Activated CD4-positive, alpha-beta memory T cell treated with anti-CD3 and anti-CD28 coated beads for 36 hours (primary cell): ENCODE data around the gene GAL3ST2. TPM values are rescaled to one million over a fixed set of nuclear protein-coding genes. Genes with fewer than 3 reads are reported as not detected.
A peak's percentile ranks its signal among the peaks of the same experiment; 100 is the strongest.
"Not testable (repeated sequence)": the region's sequence is repeated elsewhere in the genome, so short reads cannot be mapped to it uniquely, and the experiment has no call there.

Source experiments
- CTCF ChIA-PET: fragments of 350-600 bp; sonication (Branson Sonifier 250); formaldehyde crosslinking; loops from one replicate; lab custom pipeline; 2021; ENCODE audit warnings: antibody characterized with exemption, inconsistent platforms; lab: Charles Lee
- POLR2A ChIA-PET: fragments of 350-600 bp; sonication (Branson Sonifier 250); formaldehyde crosslinking; loops from one replicate; lab custom pipeline; 2021; ENCODE audit warnings: antibody characterized with exemption; lab: Charles Lee
- DNase-seq: peaks from one replicate; pipeline ENCODE4 v3.0.0-alpha.2; 2020
- H3K27ac Mint-ChIP-seq: one replicate; pipeline ENCODE4 v1.8.0; 2021; ENCODE audit warnings: mixed read lengths
- H3K27me3 Mint-ChIP-seq: one replicate; pipeline ENCODE4 v1.8.0; 2021; ENCODE audit warnings: mixed read lengths
- H3K36me3 Mint-ChIP-seq: one replicate; pipeline ENCODE4 v1.8.0; 2021; ENCODE audit warnings: mixed read lengths
- H3K4me1 Mint-ChIP-seq: one replicate; pipeline ENCODE4 v1.8.0; 2021; ENCODE audit warnings: low read depth, mixed read lengths
- H3K4me3 Mint-ChIP-seq: one replicate; pipeline ENCODE4 v1.8.0; 2021; ENCODE audit warnings: mild to moderate bottlenecking, mixed read lengths
- H3K9me3 Mint-ChIP-seq: one replicate; pipeline ENCODE4 v1.8.0; 2021; ENCODE audit warnings: mixed read lengths
- intact Hi-C: fragments of 100-400 bp; cut with micrococcal nuclease; formaldehyde crosslinking; loops from one replicate; pipeline ENCODE4 v1.15.1; 2023
- total RNA-seq, 2 experiments: library from RNA; stranded (reverse); gene quantifications; one replicate each; pipeline ENCODE4 v1.2.3, GENCODE V29; 2021

The GAL3ST2 gene
- total RNA-seq, 2 experiments from 2014 or later = 0.65 to 0.93 TPM

- ChIA-PET CTCF (interaction anchor here (0.7 kb wide), 1 partner anchor 13 kb away, joined by 3 read pairs; no protein-coding TSS in a partner anchor), POLR2A (no interaction called here)
- intact Hi-C loops = loop anchor here (1.0 kb wide), 1 partner anchor 13 kb away; no protein-coding TSS in a partner anchor
- Mint-ChIP-seq H3K9me3 (peaks cover 12% of the 10 kb centered on the region), H3K4me1 (no peaks in the 10 kb centered on the region), H3K27ac (no peak overlapping the region), H3K36me3 (peaks cover 4% of the 10 kb centered on the region), H3K27me3 (no peaks in the 10 kb centered on the region), H3K4me3 (no peak overlapping the region)
- DNase-seq = no peak
Measured at GRCh38 chr2:241780939-241781569, 4.4 kb downstream of the GAL3ST2 start.

- not testable (repeated sequence) for H3K27me3 Mint-ChIP-seq
Measured at GRCh38 chr2:241782053-241782452, 5.4 kb downstream of the GAL3ST2 start.

DNA sequence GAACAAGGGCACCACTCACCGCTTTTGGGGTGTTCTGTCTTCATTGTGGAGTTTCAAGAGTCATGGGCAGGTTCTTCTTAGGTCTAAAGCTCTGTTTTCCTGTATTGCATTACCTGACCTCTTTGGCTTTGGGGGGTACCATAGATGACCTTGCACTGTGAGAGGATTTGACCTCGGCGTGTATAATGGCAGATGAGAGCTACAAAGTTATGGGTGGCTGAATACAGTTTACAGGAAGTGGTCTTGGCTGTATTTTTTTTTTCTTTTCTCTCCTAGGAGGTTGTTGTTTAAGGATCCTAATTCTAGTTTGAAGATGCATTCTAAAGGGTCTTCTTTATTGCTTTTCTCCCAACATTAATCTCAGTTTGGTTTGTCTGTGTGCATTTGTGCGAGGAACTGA is 11.5 kb downstream of the GAL3ST2 start:
- peaks cover 2% of the 10 kb centered on the region for H3K27me3 Mint-ChIP-seq
- H3K36me3 Mint-ChIP-seq = peaks cover 14% of the 10 kb centered on the region
- H3K9me3 Mint-ChIP-seq = peaks cover 25% of the 10 kb centered on the region
- peaks cover 19% of the 10 kb centered on the region for H3K4me1 Mint-ChIP-seq
- peak; percentile 5 for DNase-seq
- CTCF ChIA-PET = interaction anchor here (0.9 kb wide), 2 partner anchors 81 to 101 kb away, joined by 3 read pairs; partner anchors contain the start of genes DTYMK and RTP5
- no peak overlapping the region for H3K4me3 Mint-ChIP-seq
- intact Hi-C loops = loop anchor here (1.0 to 2.0 kb wide), 2 partner anchors 16 to 25 kb away; no protein-coding TSS in a partner anchor
- POLR2A ChIA-PET = interaction anchor here (0.6 to 2.0 kb wide), 3 partner anchors 13 to 71 kb away, joined by 3 to 6 read pairs (median 3); partner anchors contain the start of gene PDCD1
- peak overlapping the region; percentile 59 for H3K27ac Mint-ChIP-seq

More at GRCh38 chr2:241782053-241782452, 5.4 kb downstream of the GAL3ST2 start:
- CTCF ChIA-PET, H3K4me3 Mint-ChIP-seq, H3K4me1 Mint-ChIP-seq, DNase-seq, POLR2A ChIA-PET, intact Hi-C loops, H3K27ac Mint-ChIP-seq, H3K36me3 Mint-ChIP-seq: not testable (repeated sequence)
- peaks cover 12% of the 10 kb centered on the region for H3K9me3 Mint-ChIP-seq

DNA sequence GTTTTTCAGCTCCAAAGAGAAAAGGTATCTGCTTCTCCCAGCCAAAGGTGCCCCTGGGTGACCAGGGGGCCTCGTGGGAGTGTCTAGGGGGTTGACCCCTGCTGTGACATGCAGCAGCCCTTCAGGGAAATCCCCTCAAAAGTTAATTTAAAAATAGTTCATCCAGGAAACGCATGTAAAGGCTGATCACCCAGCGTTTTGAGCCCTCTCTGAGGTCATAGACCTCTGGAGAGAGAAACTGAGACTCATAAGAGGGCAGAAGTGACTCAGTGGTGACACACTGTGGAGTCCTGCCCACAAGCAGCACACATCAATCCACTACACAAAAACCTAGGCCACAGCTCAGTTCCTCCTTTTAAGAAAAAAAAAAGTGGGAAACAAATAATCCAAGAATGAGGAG is 11.9 kb downstream of the GAL3ST2 start:
- DNase-seq = peak; percentile 74
- Mint-ChIP-seq H3K27ac (peak overlapping the region; percentile 59), H3K36me3 (peaks cover 14% of the 10 kb centered on the region), H3K9me3 (peaks cover 23% of the 10 kb centered on the region), H3K4me1 (peaks cover 19% of the 10 kb centered on the region), H3K4me3 (no peak overlapping the region), H3K27me3 (peaks cover 2% of the 10 kb centered on the region)
- intact Hi-C loops = loop anchor here (1.0 to 2.0 kb wide), 2 partner anchors 16 to 26 kb away; no protein-coding TSS in a partner anchor
- ChIA-PET POLR2A (interaction anchor here (1.2 to 2.0 kb wide), 2 partner anchors 25 to 71 kb away, joined by 4 to 6 read pairs; no protein-coding TSS in a partner anchor), CTCF (interaction anchor here (0.9 to 1.2 kb wide), 3 partner anchors 81 to 102 kb away, joined by 3 to 6 read pairs (median 3); partner anchors contain the start of genes DTYMK and RTP5)

- H3K4me3 Mint-ChIP-seq, intact Hi-C loops, H3K27ac Mint-ChIP-seq, POLR2A ChIA-PET, DNase-seq, H3K27me3 Mint-ChIP-seq: not testable (repeated sequence)
- peaks cover 19% of the 10 kb centered on the region for H3K4me1 Mint-ChIP-seq
- peaks cover 14% of the 10 kb centered on the region for H3K36me3 Mint-ChIP-seq
- H3K9me3 Mint-ChIP-seq = peaks cover 23% of the 10 kb centered on the region
- CTCF ChIA-PET = interaction anchor here (1.3 kb wide), 1 partner anchor 28 kb away, joined by 3 read pairs; no protein-coding TSS in a partner anchor
Measured at GRCh38 chr2:241791385-241791784, 14.8 kb downstream of the GAL3ST2 start.

DNA sequence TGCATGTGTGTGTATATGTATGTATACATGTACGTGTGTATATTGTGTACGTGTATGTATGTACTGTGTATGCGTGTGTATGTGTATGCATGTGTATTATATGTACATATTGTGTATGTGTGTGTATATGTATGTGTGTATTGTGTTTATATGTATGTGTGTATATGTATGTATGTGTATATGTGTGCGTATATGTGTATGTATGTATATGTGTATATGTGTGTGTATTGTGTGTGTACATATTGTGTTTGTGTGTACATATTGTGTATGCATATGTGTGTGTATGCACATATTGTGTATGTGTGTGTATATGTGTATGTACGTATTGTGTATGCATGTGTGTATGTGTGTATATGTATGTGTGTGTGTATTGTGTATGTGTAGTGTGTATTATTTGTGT is 16.8 kb downstream of the GAL3ST2 start:
- Mint-ChIP-seq H3K4me3 (no peak overlapping the region), H3K36me3 (peaks cover 14% of the 10 kb centered on the region), H3K27me3 (peaks cover 2% of the 10 kb centered on the region), H3K9me3 (peaks cover 23% of the 10 kb centered on the region), H3K27ac (no peak overlapping the region), H3K4me1 (peaks cover 10% of the 10 kb centered on the region)
- CTCF ChIA-PET = no interaction called here
- DNase-seq = no peak
- intact Hi-C loops = no loop called here
- POLR2A ChIA-PET = no interaction called here

DNA sequence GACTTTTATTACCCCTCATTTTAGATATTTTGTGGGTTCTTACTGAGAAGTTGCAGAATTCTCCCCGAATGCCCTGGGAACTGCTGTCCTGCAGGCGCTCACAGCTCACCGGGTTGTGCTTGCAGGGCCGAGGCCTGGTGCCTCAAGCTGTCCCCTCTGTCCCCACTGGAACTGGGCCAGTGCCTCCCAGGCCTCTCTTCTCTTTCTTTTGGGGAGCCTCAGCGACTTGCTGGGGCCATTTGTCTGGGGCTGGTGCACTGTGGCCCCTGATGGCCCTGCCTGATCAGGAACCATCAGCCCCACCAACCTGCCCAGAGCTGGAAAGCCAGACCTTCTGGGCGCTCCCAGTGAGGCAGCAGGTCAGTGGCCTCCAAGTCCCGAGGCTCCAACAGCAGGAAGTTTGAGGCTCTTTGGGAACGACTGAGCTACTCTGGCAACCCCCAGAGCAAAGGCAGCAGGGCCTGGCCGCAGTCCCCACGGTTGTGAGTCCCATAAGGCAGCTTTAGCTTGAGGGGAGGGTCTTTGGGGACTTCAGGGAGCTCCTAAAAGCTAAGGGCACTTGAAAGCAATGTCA is 17.7 kb downstream of the GAL3ST2 start:
- Mint-ChIP-seq H3K9me3 (peaks cover 16% of the 10 kb centered on the region), H3K27ac (no peak overlapping the region), H3K4me1 (peaks cover under 1% of the 10 kb centered on the region), H3K27me3 (peaks cover 2% of the 10 kb centered on the region), H3K4me3 (no peak overlapping the region), H3K36me3 (peaks cover 9% of the 10 kb centered on the region)
- intact Hi-C loops = loop anchor here (1.0 kb wide), 1 partner anchor 13 kb away; no protein-coding TSS in a partner anchor
- no peak for DNase-seq
- CTCF ChIA-PET = interaction anchor here (1.1 kb wide), 1 partner anchor 13 kb away, joined by 3 read pairs; no protein-coding TSS in a partner anchor
- POLR2A ChIA-PET = no interaction called here

- no peaks in the 10 kb centered on the region for H3K4me1 Mint-ChIP-seq
- CTCF ChIA-PET = no interaction called here
- H3K36me3 Mint-ChIP-seq = peaks cover 6% of the 10 kb centered on the region
- intact Hi-C loops = no loop called here
- no peak overlapping the region for H3K4me3 Mint-ChIP-seq
- POLR2A ChIA-PET = no interaction called here
- H3K27ac Mint-ChIP-seq = no peak overlapping the region
- no peak for DNase-seq
- peaks cover 2% of the 10 kb centered on the region for H3K27me3 Mint-ChIP-seq
- H3K9me3 Mint-ChIP-seq = peaks cover 11% of the 10 kb centered on the region
Measured at GRCh38 chr2:241795021-241795999, 18.7 kb downstream of the GAL3ST2 start.

GRCh38 chr2:241796209-241796608 is 19.6 kb downstream of the GAL3ST2 start:
- Mint-ChIP-seq H3K27me3 (no peaks in the 10 kb centered on the region), H3K4me3 (no peak overlapping the region), H3K4me1 (no peaks in the 10 kb centered on the region), H3K36me3 (no peaks in the 10 kb centered on the region), H3K9me3 (peaks cover 2% of the 10 kb centered on the region), H3K27ac (no peak overlapping the region)
- ChIA-PET POLR2A (no interaction called here), CTCF (no interaction called here)
- intact Hi-C loops = no loop called here
- DNase-seq = peak; percentile 3

DNA sequence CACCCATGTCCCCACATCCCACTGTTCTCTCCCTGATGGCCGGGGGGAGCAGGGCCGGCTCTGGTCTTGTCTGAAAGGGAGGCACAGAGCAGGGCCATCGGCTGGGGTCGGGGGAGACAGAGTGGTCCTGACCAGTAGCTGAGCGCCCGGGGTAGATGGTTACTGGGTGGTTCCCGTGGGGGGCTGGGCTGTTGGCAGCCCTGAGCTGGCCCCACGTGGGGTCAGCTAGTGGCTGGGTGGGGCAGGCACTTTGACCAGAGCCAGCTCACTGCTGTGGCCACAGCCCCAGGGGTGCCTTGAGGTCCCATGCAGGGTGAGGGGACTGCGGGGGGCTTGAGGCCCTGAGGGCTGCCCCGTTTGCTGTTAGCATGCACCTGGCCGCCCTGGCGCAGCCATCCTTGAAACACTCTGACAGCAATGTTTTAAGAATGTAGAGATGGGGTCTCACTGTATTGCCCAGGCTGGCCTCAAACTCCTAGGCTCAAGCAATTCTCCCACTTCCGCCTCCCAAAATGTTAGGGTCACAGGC is 20.1 kb downstream of the GAL3ST2 start:
- Mint-ChIP-seq H3K27ac (no peak overlapping the region), H3K4me3 (no peak overlapping the region), H3K36me3 (no peaks in the 10 kb centered on the region), H3K9me3 (no peaks in the 10 kb centered on the region), H3K27me3 (no peaks in the 10 kb centered on the region), H3K4me1 (no peaks in the 10 kb centered on the region)
- ChIA-PET CTCF (no interaction called here), POLR2A (no interaction called here)
- intact Hi-C loops = no loop called here
- peak; percentile 6 for DNase-seq

GRCh38 chr2:241797441-241798080 is 20.9 kb downstream of the GAL3ST2 start:
- CTCF ChIA-PET = no interaction called here
- H3K36me3 Mint-ChIP-seq = no peaks in the 10 kb centered on the region
- peak; percentile 3 for DNase-seq
- intact Hi-C loops = no loop called here
- no peaks in the 10 kb centered on the region for H3K9me3 Mint-ChIP-seq
- H3K27ac Mint-ChIP-seq = no peak overlapping the region
- no peaks in the 10 kb centered on the region for H3K4me1 Mint-ChIP-seq
- POLR2A ChIA-PET = no interaction called here
- H3K4me3 Mint-ChIP-seq = no peak overlapping the region
- H3K27me3 Mint-ChIP-seq = no peaks in the 10 kb centered on the region
